Measurements from ENCODE around the gene SCD5. TPM values are rescaled to one million over a fixed set of nuclear protein-coding genes. Genes with fewer than 3 reads are reported as not detected.

SCD5 gene
- polyA plus RNA-seq, 6 donors from 2014 or later, result 0.09 to 0.15 (median 0.10) TPM; not detected in 3

DNA sequence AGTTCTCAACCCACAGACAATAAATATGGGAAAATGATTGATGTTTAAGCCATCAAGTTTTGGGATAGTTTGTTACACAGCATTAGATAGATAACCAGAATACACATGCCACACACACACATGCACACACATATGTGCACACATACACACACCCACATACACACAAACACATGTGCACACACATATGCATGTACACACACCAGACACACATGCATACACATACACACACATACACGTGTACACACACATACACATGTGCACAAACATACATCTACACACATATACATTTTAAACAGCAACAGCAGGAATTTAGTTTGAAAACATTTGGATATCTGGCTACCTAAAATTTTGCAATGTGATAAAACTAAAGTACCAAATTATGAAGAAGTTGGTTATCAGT lies 194.1 kb downstream of the SCD5 start:
- Mint-ChIP-seq H3K27me3 (no peaks in the 10 kb centered on the region), H3K27ac (peak overlapping the region in 2 of 6 donors; percentile 1 to 25), H3K4me1 (no peaks in the 10 kb centered on the region), H3K9me3 (peaks cover 0 to 2% (median 0%) of the 10 kb centered on the region in 7 donors), H3K4me3 (no peak overlapping the region), H3K36me3 (no peaks in the 10 kb centered on the region)
- ATAC-seq (ENCODE audit: low read depth in 2 of 2) (no peak), DNase-seq (no peak)

DNA sequence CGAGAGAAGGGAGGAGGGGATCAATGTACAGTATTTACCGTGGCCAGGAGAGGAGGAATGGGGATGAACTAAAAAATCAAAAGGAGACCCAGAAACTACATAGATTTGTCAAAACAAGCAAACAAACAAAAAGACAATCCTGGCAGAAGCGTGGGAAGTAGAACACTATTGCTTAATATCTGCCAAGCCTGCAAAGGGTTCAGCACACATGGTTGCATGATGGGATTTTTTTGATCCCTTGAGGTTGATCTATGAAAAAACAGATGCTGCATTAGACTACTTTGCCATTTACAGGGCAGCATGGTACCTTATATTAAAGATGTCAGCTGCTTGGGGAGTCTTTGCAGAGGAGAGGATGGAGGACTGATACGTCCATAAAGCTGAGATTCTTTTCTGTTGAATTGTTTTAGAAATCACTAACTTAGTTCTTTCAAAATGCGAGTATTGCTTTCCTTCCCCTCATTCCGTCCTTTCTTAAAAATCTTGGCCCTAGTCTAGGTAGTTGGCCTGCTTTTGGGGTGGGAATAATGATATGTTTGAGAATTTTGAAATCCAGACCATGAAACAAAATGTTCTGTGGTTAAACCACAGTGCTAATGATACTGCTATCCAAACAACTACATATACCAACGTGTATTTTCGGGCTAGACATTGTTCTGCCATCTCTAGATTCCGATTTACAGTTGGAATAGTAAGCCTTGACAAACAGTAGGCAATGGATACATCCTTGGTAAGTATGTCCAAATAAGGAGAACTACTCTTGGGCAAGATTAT lies 197.2 kb downstream of the SCD5 start:
- no peak for ATAC-seq (ENCODE audit: low read depth in 2 of 2)
- no peak for DNase-seq
- peaks cover 0 to 2% (median 0%) of the 10 kb centered on the region in 7 donors for H3K9me3 Mint-ChIP-seq
- H3K4me1 Mint-ChIP-seq, result no peaks in the 10 kb centered on the region
- no peak overlapping the region for H3K27ac Mint-ChIP-seq
- H3K36me3 Mint-ChIP-seq, result no peaks in the 10 kb centered on the region
- H3K27me3 Mint-ChIP-seq, result no peaks in the 10 kb centered on the region
- H3K4me3 Mint-ChIP-seq, result no peak overlapping the region

DNA sequence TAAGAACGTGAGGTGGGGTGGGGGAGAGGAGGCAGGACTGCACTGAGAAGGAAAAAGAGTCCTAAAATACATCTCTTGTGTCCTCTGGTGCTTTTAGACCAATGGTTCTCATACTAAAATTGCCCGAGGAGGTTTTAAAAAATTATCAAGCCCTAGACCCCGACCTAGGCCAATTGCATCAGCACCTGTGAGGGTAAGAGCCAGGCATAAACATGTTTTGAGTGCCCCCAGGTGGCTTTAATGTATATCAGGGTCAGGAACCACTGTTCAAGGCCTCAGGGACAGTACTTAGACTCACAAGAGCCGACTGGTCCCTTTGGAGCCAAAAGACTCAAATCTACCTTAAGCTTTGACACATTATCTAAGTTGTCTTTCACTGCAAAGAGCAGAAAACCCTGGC lies 199.3 kb downstream of the SCD5 start:
- Mint-ChIP-seq H3K4me3 (no peak overlapping the region), H3K27me3 (peaks cover 0 to 2% (median 0%) of the 10 kb centered on the region in 3 donors), H3K9me3 (no peaks in the 10 kb centered on the region), H3K27ac (no peak overlapping the region), H3K4me1 (no peaks in the 10 kb centered on the region), H3K36me3 (no peaks in the 10 kb centered on the region)
- ATAC-seq (ENCODE audit: low read depth in 2 of 2) (no peak), DNase-seq (no peak)

- H3K9me3 Mint-ChIP-seq, result no peaks in the 10 kb centered on the region
- no peak for DNase-seq
- ATAC-seq (ENCODE audit: low read depth in 2 of 2), result no peak
- no peaks in the 10 kb centered on the region for H3K36me3 Mint-ChIP-seq
- H3K4me3 Mint-ChIP-seq, result no peak overlapping the region
- no peaks in the 10 kb centered on the region for H3K4me1 Mint-ChIP-seq
- H3K27ac Mint-ChIP-seq, result no peak overlapping the region
- H3K27me3 Mint-ChIP-seq, result peaks cover 12 to 19% (median 17%) of the 10 kb centered on the region in 3 donors
Measured at GRCh38 chr4:82594456-82594855, 204.1 kb downstream of the SCD5 start.

DNA sequence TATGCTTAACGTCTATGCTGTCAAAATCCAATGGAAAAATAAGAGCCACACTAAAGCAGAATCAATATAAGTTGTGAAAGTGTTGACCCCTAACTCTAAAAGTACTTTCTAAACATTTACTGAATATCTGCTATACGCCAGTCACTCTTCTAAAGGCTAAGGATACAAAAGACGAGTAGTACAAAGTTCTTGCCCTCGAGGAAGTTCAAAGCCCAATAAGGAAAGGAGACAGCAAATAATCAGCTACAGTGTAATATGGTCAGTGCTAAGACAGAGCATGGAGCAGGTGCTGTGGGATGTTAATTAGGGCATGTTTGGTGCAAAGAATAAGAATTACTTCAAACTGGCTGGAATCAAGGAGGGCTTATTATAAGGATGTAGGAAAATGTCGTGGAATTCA lies 205.2 kb downstream of the SCD5 start:
- no peaks in the 10 kb centered on the region for H3K36me3 Mint-ChIP-seq
- no peak for DNase-seq
- ATAC-seq (ENCODE audit: low read depth in 2 of 2), result no peak
- H3K27ac Mint-ChIP-seq, result no peak overlapping the region
- no peak overlapping the region for H3K4me3 Mint-ChIP-seq
- peaks cover 12 to 21% (median 17%) of the 10 kb centered on the region in 3 donors for H3K27me3 Mint-ChIP-seq
- H3K4me1 Mint-ChIP-seq, result no peaks in the 10 kb centered on the region
- no peaks in the 10 kb centered on the region for H3K9me3 Mint-ChIP-seq

GRCh38 chr4:82592639-82593038 lies 206.0 kb downstream of the SCD5 start:
- ATAC-seq (ENCODE audit: low read depth in 2 of 2) (no peak), DNase-seq (no peak)
- H3K9me3 Mint-ChIP-seq, result no peaks in the 10 kb centered on the region
- H3K4me3 Mint-ChIP-seq, result no peak overlapping the region
- no peaks in the 10 kb centered on the region for H3K36me3 Mint-ChIP-seq
- H3K27me3 Mint-ChIP-seq, result peaks cover 12 to 23% (median 17%) of the 10 kb centered on the region in 3 donors
- no peak overlapping the region for H3K27ac Mint-ChIP-seq
- H3K4me1 Mint-ChIP-seq, result no peaks in the 10 kb centered on the region

GRCh38 chr4:82591592-82591991 lies 207.0 kb downstream of the SCD5 start:
- no peak for ATAC-seq (ENCODE audit: low read depth in 2 of 2)

GRCh38 chr4:82589756-82590155 lies 208.8 kb downstream of the SCD5 start:
- no peak for DNase-seq
- no peaks in the 10 kb centered on the region for H3K9me3 Mint-ChIP-seq
- H3K4me1 Mint-ChIP-seq, result no peaks in the 10 kb centered on the region
- H3K36me3 Mint-ChIP-seq, result no peaks in the 10 kb centered on the region
- no peak for ATAC-seq (ENCODE audit: low read depth in 2 of 2)
- no peak overlapping the region for H3K27ac Mint-ChIP-seq
- no peak overlapping the region for H3K4me3 Mint-ChIP-seq
- H3K27me3 Mint-ChIP-seq, result peaks cover 12 to 23% (median 23%) of the 10 kb centered on the region in 3 donors

More at GRCh38 chr4:82591592-82591991, 207.0 kb downstream of the SCD5 start:
- H3K4me3 Mint-ChIP-seq, result no peak overlapping the region
- H3K27me3 Mint-ChIP-seq, result peaks cover 12 to 23% (median 17%) of the 10 kb centered on the region in 3 donors
- DNase-seq, result no peak
- H3K27ac Mint-ChIP-seq, result no peak overlapping the region
- no peaks in the 10 kb centered on the region for H3K36me3 Mint-ChIP-seq
- H3K4me1 Mint-ChIP-seq, result no peaks in the 10 kb centered on the region
- H3K9me3 Mint-ChIP-seq, result no peaks in the 10 kb centered on the region

GRCh38 chr4:82588771-82589270 lies 209.8 kb downstream of the SCD5 start:
- no peak overlapping the region for H3K4me3 Mint-ChIP-seq
- peaks cover 8 to 23% (median 18%) of the 10 kb centered on the region in 3 donors for H3K27me3 Mint-ChIP-seq
- DNase-seq, result no peak
- ATAC-seq (ENCODE audit: low read depth in 2 of 2), result no peak
- no peaks in the 10 kb centered on the region for H3K36me3 Mint-ChIP-seq
- no peak overlapping the region for H3K27ac Mint-ChIP-seq
- H3K9me3 Mint-ChIP-seq, result no peaks in the 10 kb centered on the region
- H3K4me1 Mint-ChIP-seq, result no peaks in the 10 kb centered on the region

DNA sequence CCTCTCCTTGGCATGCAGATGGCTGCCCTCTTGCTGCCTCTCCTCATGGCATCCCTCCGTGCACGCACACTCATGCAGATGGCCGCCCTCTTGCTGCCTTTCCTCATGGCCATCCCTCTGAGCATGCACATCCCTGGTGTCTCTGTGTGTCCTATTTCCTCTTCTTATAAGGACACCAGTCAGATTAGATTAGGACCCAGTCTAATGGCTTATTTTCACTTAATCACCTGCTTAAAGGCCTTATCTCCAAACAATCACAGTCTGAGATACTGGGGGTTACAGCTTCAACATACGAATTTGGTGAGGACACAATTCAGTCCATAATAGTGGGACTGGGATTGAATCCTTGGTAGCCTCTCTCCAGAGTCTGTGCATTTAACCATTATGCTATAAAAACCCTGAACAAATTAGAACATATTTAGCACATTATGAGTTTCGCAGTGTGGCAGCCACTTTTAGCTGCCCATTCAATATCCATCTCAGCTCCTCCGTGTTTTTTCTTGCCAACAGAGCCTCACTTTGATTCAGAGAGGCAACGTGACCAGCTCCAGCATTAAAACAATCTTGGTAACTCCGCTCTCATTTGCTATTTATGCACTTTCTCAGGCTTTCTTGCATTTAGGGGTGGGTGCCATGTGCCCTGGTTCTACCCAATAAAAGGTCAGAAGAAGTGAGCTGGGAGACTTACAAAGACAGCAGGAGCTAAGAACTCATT lies 210.6 kb downstream of the SCD5 start:
- Mint-ChIP-seq H3K9me3 (no peaks in the 10 kb centered on the region), H3K4me3 (no peak overlapping the region), H3K27ac (no peak overlapping the region), H3K4me1 (no peaks in the 10 kb centered on the region), H3K27me3 (peaks cover 4 to 30% (median 13%) of the 10 kb centered on the region in 3 donors), H3K36me3 (no peaks in the 10 kb centered on the region)
- DNase-seq, result no peak
- no peak for ATAC-seq (ENCODE audit: low read depth in 2 of 2)

DNA sequence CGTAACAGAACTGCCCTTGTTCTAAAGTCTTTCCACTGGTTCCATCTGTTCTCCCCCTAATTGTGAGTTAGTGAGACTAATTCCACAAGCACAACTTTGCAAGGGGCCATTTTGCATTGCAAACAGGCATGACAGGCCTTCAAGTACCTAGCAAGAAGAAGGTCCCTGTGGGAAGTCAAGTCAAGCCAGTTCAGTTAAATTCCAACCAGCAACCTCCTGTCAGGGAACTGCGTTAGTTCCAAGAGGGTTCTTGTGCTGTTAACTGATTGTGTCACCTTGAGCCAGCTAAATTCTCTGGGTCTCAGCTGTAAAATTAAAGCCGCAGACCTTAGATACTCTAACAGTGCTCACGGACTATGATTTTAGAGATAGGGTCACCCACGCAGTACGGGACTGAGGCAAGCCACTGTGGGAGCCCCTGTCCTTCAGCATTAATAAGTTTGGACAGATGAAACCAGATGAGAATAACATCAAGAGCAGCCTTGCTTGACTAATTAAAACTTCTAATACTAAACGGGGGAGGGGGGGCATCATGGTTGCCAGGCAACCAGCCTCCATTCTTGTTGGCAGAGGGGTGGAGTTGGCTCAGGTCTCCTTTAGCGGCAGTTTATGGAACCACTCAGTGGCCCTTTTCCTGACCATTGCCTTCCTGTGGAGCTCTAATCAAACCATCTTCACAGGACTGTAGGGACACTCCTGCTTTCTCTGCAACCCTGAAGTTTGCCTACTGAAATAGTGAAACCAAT lies 212.7 kb downstream of the SCD5 start:
- H3K27ac Mint-ChIP-seq, result no peak overlapping the region
- H3K27me3 Mint-ChIP-seq, result peaks cover 0 to 14% (median 4%) of the 10 kb centered on the region in 3 donors
- H3K4me3 Mint-ChIP-seq, result no peak overlapping the region
- DNase-seq, result no peak
- H3K4me1 Mint-ChIP-seq, result no peaks in the 10 kb centered on the region
- ATAC-seq (ENCODE audit: low read depth in 2 of 2), result no peak
- H3K9me3 Mint-ChIP-seq, result no peaks in the 10 kb centered on the region
- H3K36me3 Mint-ChIP-seq, result no peaks in the 10 kb centered on the region

- no peaks in the 10 kb centered on the region for H3K9me3 Mint-ChIP-seq
- no peak overlapping the region for H3K27ac Mint-ChIP-seq
- no peaks in the 10 kb centered on the region for H3K4me1 Mint-ChIP-seq
- no peak overlapping the region for H3K4me3 Mint-ChIP-seq
- DNase-seq (no peak), ATAC-seq (ENCODE audit: low read depth in 2 of 2) (no peak)
- H3K27me3 Mint-ChIP-seq, result peaks cover 0 to 14% (median 4%) of the 10 kb centered on the region in 3 donors
- no peaks in the 10 kb centered on the region for H3K36me3 Mint-ChIP-seq
Measured at GRCh38 chr4:82584931-82585330, 213.7 kb downstream of the SCD5 start.

GRCh38 chr4:82583897-82584587 lies 214.6 kb downstream of the SCD5 start:
- peaks cover 0 to 14% (median 4%) of the 10 kb centered on the region in 3 donors for H3K27me3 Mint-ChIP-seq
- no peak for ATAC-seq (ENCODE audit: low read depth in 2 of 2)
- no peak overlapping the region for H3K27ac Mint-ChIP-seq
- H3K36me3 Mint-ChIP-seq, result no peaks in the 10 kb centered on the region
- no peaks in the 10 kb centered on the region for H3K4me1 Mint-ChIP-seq
- no peak overlapping the region for H3K4me3 Mint-ChIP-seq
- H3K9me3 Mint-ChIP-seq, result no peaks in the 10 kb centered on the region
- no peak for DNase-seq
